Lower leg skin (tissue), 4 donors: ENCODE data around the gene MYOCOS. TPM values are rescaled to one million over a fixed set of nuclear protein-coding genes. Genes with fewer than 3 reads are reported as not detected.
"Not testable (repeated sequence)": the region's sequence is repeated elsewhere in the genome, so short reads cannot be mapped to it uniquely, and the experiment has no call there.

Experiments
- DNase-seq, 2 donors: peaks; one replicate each; pipeline ENCODE4 v3.0.0-alpha.2; 2019; ENCODE audit warnings: low spot score in 2 of 2
- H3K4me3 ChIP-seq: fragments of 200-600 bp; sonication (generic); 2 replicates; pipeline ENCODE4 v1.5.1; 2017; ENCODE audit warnings: mild to moderate bottlenecking, low read depth; ENCODE audit not compliant: poor library complexity, severe bottlenecking
- POLR2A ChIP-seq, 2 donors: fragments of 450-650 bp; IDR thresholded peaks; one replicate each; pipeline ENCODE4 v1.6.1; 2016 to 2017; ENCODE audit warnings: antibody characterized with exemption in 2 of 2, mild to moderate bottlenecking in 1 of 2, moderate library complexity in 1 of 2
- WGBS, 2 donors: methylation state at CpG; one replicate each; pipeline ENCODE4 v1.1.5; 2018; 5-methylcytosine and 5-hydroxymethylcytosine counted together
- intact Hi-C: fragments of 100-400 bp; cut with DNase I; formaldehyde crosslinking; loops from one replicate; pipeline ENCODE4 v1.15.0; 2023; ENCODE audit warnings: low total_unique reads
- total RNA-seq, 4 donors: library from RNA; depleted of rRNA; stranded (reverse); fragments of >200 nt; gene quantifications; one replicate each; pipeline ENCODE4 v1.1.0, GENCODE V29; 2016
- TF ChIP-seq, protein P1 (sequence below), 3 donors: fragments of 450-650 bp; IDR thresholded peaks; one replicate each; pipeline ENCODE4 v1.5.1; 2016; ENCODE audit warnings: antibody characterized with exemption in 3 of 3, mild to moderate bottlenecking in 3 of 3, moderate library complexity in 2 of 3

The MYOCOS gene
- total RNA-seq, 4 donors from 2014 or later: not detected

DNA sequence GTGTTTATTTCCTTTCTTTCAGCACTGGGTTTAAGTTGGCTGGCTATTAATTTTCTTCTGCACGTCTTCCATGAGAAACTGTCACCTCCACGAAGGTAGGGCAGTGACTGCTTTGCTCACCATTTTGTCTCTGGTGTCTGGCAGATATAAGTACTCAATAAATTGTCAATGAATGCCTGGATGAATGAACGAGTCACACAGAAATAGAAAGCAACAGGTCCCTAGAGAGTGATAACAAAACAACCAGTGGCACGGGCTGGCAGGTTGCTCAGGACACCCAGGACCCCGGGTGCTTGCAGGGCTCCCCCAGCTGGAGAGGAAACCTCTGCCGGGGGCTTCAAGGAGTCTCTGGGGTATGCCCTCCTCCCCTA lies 33.7 kb downstream of the MYOCOS start:
- WGBS, 2 donors: 61 to 74% methylated on average over 6 of the region's 6 CpGs
- intact Hi-C loops: no loop called here
- TF ChIP-seq, protein P1, sequence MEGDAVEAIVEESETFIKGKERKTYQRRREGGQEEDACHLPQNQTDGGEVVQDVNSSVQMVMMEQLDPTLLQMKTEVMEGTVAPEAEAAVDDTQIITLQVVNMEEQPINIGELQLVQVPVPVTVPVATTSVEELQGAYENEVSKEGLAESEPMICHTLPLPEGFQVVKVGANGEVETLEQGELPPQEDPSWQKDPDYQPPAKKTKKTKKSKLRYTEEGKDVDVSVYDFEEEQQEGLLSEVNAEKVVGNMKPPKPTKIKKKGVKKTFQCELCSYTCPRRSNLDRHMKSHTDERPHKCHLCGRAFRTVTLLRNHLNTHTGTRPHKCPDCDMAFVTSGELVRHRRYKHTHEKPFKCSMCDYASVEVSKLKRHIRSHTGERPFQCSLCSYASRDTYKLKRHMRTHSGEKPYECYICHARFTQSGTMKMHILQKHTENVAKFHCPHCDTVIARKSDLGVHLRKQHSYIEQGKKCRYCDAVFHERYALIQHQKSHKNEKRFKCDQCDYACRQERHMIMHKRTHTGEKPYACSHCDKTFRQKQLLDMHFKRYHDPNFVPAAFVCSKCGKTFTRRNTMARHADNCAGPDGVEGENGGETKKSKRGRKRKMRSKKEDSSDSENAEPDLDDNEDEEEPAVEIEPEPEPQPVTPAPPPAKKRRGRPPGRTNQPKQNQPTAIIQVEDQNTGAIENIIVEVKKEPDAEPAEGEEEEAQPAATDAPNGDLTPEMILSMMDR (IDR thresholded peaks at IDR 0.05): no peak
- no peak for TF ChIP-seq POLR2A (IDR thresholded peaks at IDR 0.05)
- no peak for DNase-seq
- no peak overlapping the region for H3K4me3 ChIP-seq

DNA sequence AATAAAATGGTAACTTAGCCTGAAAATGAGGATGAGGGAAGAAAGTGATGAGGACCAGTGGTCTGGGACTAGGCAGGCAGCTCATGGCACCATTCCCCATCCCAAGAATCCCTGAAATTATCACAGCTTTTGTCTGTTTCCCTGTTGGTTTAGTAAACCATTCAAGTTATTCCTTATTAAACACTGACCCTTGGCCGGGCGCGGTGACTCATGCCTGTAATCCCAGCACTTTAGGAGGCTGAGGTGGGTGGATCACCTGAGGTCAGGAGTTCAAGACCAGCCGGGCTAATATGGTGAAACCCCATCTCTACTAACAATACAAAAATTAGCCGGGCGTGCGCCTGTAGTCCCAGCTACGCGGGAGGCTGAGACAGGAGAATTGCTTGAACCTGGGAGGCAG lies 34.2 kb downstream of the MYOCOS start:
- H3K4me3 ChIP-seq, DNase-seq, intact Hi-C loops: not testable (repeated sequence)
- 93 to 94% methylated on average over 9 of the region's 9 CpGs for WGBS, 2 donors

DNA sequence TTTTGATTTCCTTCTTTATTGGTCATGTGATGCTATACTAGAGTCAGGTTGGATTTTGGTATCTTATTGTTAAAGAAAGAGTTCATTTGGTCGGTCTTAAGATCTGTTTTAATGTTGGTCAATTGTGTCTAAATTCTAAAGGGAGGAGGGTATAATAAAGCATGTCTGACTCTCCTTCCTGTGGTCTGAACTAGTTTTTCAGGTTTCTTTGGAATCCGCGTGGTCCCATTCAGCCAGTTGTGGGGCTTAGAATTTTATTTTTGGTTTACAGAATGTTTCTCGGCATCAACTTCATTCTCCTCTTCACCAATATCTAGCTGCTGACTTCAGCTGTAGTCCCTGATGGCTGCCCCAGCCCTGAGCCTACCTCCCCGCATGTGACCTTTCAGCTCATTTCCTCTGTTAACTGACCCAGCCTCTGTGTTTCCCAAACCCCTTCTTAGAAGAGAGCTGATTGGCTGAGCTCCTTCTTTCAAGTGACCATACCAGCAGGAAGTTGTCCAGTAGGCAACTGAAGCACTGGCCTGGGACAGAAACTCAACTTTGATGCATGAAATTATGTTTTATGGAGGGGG lies 39.1 kb downstream of the MYOCOS start:
- no peak overlapping the region for H3K4me3 ChIP-seq
- TF ChIP-seq POLR2A (IDR thresholded peaks at IDR 0.05): no peak
- TF ChIP-seq, protein P1 (IDR thresholded peaks at IDR 0.05): no peak
- WGBS, 2 donors: 79 to 82% methylated on average over 5 of the region's 5 CpGs

DNA sequence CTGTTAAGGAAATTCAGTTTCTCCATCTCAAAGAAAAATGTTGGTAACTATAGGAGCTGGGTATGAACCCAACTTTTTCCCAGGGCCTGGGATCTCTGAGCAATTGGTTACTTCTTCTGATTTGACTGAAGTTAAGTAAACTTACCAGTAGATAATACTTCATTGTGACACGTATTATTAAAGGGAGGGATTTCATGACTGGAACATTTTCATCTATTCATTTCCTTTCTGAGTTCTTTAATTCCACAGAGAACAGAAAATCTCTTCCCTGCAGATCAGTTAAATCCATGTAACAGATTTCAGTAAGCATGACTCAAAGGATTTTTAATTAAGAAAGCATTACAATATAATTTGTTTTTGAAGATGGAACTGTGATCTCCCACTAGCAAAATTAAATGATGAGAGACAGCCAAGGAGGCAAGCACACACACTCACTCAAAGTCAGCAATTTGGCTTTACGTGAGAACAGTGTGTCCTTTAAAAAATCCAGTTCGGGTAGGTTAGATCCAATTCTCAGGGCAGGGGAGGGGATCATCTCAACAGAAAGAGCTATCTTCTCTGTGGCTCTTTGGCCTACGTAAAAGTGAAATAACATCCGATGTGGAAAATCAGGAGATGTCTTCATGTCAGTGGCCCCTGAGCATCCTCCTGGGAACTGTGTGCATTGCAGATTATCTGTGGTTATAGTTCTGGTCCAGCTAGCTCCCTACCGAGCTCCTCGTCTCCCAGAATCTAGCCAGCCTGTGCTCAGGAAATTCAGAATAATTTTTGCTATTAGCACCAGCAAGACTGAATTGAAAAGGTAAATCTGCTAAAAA lies 41.2 kb downstream of the MYOCOS start:
- WGBS, 2 donors: 61 to 70% methylated on average over 7 of the region's 7 CpGs
- intact Hi-C loops: no loop called here
- TF ChIP-seq, protein P1 (IDR thresholded peaks at IDR 0.05): no peak
- TF ChIP-seq POLR2A (IDR thresholded peaks at IDR 0.05): no peak
- no peak overlapping the region for H3K4me3 ChIP-seq
- no peak for DNase-seq

More for the DNA sequence above, 39.1 kb downstream of the MYOCOS start:
- intact Hi-C loops: no loop called here
- no peak for DNase-seq

DNA sequence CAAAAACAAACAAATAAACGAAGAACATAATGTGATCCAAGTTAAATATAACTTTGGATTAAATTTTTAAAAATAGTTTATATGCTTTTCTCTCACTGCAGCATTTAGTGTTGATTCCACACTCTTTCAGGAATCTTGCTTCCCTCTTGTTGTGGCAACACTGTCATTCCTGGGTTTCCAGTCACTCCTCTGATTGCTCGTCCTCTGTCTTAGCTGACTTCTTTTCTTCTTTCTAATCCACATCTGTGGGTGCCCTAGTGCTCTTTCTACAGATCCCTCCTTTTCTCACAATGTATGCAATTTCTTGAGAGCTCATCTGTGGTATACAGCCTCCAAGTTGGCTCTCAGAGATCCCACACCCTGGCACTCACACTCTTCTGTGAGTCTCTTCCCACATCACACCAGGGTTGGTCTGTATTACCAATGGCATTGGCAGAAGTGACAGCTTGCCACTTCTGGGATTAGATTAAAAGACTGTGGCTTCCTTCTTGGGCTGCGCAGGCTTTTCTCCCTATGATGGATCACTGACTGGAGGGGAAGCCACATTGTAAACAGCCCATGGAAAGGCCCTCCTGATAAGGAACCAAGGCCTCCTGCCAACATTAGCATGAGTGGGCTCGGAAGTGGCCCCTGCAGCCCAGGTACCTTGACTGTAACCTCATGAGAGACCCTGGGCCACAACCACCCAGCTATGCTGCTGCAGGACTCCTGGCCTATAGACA lies 42.0 kb downstream of the MYOCOS start:
- DNase-seq: no peak
- no peak overlapping the region for H3K4me3 ChIP-seq
- TF ChIP-seq POLR2A (IDR thresholded peaks at IDR 0.05): no peak
- TF ChIP-seq, protein P1 (IDR thresholded peaks at IDR 0.05): no peak
- intact Hi-C loops: no loop called here
- 72 to 76% methylated on average over 4 of the region's 4 CpGs for WGBS, 2 donors

DNA sequence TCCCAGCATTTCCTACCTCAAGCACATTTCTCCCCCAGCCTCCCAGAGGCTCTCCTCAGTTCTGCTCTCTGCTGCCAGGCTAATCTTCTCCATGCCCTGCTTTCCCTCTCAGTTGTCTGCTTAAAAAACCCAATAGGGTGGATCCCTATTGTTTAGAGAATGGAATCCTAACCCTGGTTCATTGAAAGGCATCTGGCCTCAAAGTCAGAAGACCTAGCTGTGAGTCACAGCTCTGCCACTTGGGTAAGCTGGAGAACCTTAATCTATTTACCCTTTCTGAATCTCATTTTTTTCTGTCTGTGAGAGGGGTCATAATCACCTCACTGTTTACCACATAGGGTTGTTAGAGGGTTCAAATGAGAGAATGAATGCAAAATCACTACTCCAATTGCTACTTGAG lies 42.9 kb downstream of the MYOCOS start:
- intact Hi-C loops: no loop called here
- TF ChIP-seq, protein P1 (IDR thresholded peaks at IDR 0.05): no peak
- no peak for TF ChIP-seq POLR2A (IDR thresholded peaks at IDR 0.05)
- H3K4me3 ChIP-seq: no peak overlapping the region
- no peak for DNase-seq
